LNCaP clone FGC (cell line): ENCODE results near the gene CDK9.
A peak's percentile ranks its signal among the peaks of the same experiment; 100 is the strongest.

Experiments
- DNase-seq: peaks from one replicate; pipeline ENCODE4 v3.0.0-alpha.2; 2011; ENCODE audit warnings: low read depth
- H3K4me3 ChIP-seq: 2 replicates; pipeline ENCODE4 v1.5.1; 2011; ENCODE audit warnings: mild to moderate bottlenecking, low read depth, low read length, control low read depth
- TF ChIP-seq, protein P1 (sequence below): IDR thresholded peaks from 2 replicates; pipeline ENCODE4 v1.5.1; 2012; ENCODE audit warnings: mild to moderate bottlenecking; ENCODE audit not compliant: control insufficient read depth, insufficient read depth; ENCODE audit errors: extremely low read depth

The CDK9 gene

DNA sequence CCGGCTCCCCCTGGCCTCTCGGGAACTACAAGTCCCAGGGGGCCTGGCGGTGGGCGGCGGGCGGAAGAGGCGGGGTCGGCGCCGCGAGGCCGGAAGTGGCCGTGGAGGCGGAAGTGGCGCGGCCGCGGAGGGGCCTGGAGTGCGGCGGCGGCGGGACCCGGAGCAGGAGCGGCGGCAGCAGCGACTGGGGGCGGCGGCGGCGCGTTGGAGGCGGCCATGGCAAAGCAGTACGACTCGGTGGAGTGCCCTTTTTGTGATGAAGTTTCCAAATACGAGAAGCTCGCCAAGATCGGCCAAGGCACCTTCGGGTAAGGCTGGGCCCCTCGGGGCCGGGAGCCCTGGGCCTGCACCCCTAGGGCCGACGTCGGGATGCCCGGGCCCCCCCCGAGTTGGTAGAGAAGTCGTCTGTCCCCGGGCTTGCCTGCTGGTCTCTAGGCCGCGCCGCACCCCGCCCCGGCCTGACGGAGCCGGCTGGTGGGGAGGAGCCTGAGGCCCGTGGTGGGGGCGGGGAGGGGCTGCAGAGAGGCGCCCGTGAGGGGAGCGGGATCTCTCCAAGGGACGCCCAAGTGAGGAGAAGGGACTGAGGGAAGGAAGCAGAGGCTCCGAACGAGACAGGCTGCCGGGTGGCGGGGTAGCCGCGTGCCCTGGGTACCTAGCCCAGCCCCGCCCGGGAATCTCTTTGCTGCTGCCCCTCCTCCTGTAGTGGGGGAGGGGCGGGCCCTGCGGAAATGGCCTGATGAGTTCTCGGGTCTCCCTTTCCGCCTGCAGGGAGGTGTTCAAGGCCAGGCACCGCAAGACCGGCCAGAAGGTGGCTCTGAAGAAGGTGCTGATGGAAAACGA is at the start of gene CDK9:
Gene CDK9, plus strand, starts transcription at position 102 of the 840 bp plus-strand sequence. Its CDS starts 115 bp downstream, at position 217.
- no peak for DNase-seq
- TF ChIP-seq, protein P1, sequence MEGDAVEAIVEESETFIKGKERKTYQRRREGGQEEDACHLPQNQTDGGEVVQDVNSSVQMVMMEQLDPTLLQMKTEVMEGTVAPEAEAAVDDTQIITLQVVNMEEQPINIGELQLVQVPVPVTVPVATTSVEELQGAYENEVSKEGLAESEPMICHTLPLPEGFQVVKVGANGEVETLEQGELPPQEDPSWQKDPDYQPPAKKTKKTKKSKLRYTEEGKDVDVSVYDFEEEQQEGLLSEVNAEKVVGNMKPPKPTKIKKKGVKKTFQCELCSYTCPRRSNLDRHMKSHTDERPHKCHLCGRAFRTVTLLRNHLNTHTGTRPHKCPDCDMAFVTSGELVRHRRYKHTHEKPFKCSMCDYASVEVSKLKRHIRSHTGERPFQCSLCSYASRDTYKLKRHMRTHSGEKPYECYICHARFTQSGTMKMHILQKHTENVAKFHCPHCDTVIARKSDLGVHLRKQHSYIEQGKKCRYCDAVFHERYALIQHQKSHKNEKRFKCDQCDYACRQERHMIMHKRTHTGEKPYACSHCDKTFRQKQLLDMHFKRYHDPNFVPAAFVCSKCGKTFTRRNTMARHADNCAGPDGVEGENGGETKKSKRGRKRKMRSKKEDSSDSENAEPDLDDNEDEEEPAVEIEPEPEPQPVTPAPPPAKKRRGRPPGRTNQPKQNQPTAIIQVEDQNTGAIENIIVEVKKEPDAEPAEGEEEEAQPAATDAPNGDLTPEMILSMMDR: peak; percentile 29; the same call in 1 of the 2 replicates
- peak within 1 kb of the TSS; percentile 92 for H3K4me3 ChIP-seq

DNA sequence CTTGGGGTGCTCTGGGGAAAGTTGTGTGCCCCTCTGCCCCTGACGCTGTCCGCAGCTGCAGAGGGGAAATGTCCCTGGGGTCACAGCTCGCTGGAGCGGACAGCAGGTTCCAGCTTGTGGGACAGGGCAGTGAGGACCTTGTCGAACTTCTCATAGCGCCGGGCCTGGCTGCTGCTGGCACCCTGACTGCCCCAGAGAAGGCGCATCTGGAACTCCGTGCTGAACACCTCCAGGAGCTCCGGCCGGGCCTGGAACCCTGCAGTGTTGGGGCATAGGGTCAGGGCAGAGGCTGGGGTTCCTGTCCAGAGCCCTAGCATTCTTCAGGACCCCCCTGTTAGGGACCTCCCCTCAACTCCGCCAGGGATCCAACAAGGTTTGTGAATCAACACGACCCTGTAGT is 47.2 kb upstream of the CDK9 start:
- no peak for DNase-seq
- TF ChIP-seq, protein P1: no peak
- H3K4me3 ChIP-seq: no peak overlapping the region

DNA sequence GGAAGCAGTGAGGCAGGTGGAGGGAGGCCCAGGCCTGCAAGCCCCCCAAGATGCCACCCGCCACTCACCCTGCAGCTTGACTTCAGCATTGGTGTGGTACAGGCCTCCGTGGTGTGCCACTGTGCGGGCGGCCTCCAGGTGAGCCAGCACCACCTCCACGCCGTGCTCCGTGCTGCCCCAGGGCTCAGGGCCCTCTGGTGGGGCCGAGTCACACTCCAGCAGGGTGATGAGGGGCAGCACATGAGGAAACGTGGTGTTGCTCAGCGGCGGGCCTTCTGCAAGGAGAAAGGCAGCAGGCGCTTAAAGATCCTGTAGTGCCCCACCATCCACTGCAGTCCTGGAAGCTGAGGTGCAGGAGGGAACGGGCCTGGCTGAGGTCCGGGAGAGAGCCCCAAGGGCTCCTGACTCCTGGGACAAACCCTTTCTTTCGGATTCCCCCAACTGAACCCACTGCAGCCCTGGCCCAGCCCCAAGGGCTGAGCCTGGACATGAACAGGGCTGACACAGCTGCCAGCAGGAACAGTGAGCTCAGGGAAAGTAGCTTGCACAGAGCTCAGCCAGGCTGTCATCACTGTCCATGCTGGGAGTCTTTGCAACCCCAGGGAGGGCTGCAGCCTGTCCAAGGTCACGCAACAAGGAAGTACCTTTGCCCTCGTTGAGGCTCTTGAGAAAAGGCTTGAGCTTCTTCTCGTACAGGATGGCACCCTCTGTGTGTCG is 46.1 kb upstream of the CDK9 start:
- no peak overlapping the region for H3K4me3 ChIP-seq
- no peak for DNase-seq
- TF ChIP-seq, protein P1: no peak

DNA sequence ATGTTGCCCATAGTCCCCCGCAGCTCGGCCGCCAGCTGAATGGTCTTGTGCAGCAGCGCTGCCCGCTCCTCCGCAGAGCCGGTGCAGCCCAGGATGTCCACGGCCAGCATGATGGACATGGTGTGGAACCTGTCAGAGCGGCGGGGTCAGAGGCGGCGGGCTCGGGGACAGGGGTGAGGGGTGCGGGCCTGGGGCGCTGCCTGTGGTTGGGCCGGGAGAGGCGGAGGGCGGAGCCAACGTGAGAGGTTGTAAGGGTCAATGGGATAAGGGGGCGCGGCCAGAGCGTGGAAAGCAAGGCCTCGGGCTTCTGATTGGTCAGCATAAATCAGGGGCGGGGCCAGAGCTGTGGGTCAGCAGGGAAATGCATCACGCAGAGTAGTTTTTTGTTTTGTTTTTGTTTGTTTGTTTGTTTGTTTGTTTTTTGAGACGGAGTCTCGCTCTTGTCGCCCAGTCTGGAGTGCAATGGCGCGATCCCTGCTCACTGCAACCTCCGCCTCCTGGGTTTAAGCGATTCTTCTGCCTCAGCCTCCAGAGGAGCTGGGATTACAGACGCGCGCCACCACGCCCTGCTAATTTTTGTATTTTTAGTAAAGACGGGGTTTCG is 43.9 kb upstream of the CDK9 start:
- no peak for DNase-seq
- TF ChIP-seq, protein P1: no peak
- H3K4me3 ChIP-seq: no peak overlapping the region

DNA sequence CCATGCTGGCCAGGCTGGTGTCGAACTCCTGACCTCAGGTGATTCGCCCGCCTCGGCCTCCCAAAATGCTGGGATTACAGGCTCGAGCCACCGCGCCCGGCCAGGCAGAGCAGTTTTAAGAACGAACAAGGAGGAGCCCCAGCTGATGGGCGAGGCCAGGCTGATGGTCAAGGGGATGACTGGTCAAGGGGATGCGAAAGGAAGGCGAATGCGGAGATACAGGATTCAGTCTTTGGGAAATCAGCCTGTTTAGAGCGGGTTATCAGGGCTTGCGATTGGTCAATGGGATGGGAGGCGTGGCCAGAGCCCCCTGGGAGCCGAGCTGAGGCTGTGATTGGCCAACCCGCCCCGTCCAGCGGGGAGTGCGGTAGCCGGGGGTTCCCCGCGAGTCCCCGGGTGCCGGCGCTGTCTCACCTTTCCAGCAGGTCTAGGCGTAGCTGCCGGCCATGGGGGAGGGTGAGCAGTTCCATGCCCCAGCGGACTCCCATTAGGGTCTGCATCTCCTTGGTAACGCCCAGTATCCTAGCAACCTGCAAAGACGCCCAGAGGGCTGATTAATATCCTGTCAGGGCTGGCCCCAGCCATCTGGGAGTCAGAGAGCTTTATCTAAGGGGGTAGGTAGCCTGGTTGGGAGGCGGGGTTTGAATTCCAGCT is 43.3 kb upstream of the CDK9 start:
- TF ChIP-seq, protein P1: no peak
- H3K4me3 ChIP-seq: no peak overlapping the region
- DNase-seq: no peak

DNA sequence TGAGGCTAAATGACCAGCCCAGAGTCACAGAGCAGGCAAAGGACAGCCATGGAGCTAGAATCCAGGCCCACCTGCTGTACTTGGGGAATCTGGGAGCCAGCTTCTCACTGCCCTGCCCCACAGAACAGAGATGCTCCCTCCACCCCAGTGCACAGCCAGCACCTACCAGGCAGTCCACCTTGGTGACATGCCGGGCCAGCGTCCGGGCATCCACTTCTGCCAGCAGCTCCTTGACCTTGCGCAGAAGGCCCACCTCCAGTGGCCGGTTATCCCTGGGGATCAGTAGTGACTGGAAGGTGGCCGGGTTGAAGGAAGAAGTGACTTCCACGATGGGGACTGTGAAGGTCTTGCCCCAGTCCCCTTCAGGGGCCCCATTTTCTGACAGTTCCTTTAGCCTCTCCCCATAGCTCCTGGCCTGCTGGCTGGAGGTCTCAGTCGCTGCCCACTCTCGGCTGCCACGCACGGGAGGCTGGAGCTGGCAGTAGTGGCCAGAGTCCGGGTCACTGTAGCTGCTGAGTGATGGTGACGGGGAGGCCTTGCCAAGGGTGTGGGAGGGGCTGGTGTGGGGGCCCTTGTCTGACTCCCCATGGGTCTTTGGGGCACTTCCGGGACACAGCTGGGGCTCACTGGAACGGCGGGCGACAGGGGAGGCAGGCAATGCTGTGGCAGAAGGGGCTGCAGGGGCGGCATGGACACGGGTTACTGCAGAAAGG is 41.3 kb upstream of the CDK9 start:
- no peak overlapping the region for H3K4me3 ChIP-seq
- no peak for DNase-seq
- TF ChIP-seq, protein P1: no peak
